Measurements from ENCODE around the gene EIF4E. TPM values are rescaled to one million over a fixed set of nuclear protein-coding genes. Genes with fewer than 3 reads are reported as not detected.
A peak's percentile ranks its signal among the peaks of the same experiment; 100 is the strongest.
"Not testable (repeated sequence)": the region's sequence is repeated elsewhere in the genome, so short reads cannot be mapped to it uniquely, and the experiment has no call there.

EIF4E gene
- total RNA-seq, 4 donors from 2014 or later = 35.7 to 67.5 (median 56.0) TPM

- in situ Hi-C loops (cut with MboI; ENCODE audit: low sequenced_read_pairs in 4 of 4) (loop anchor here (10.0 to 25.0 kb wide), 4 partner anchors 64 to 482 kb away; partner anchors contain the start of gene METAP1 (in 1 of the 4)), intact Hi-C loops (cut with DNase I; ENCODE audit: low total_unique reads) (loop anchor here (1.0 to 10.0 kb wide), 3 partner anchors 65 to 964 kb away; partner anchors contain the start of genes C4orf54, LAMTOR3 and METAP1)
- ATAC-seq (no peak), DNase-seq (no peak)
- H3K9me3 ChIP-seq = no peaks in the 10 kb centered on the region
- peak overlapping the region; percentile 98 to 100 (median 98) for H3K27ac ChIP-seq
- H3K4me3 ChIP-seq = peak overlapping the region; percentile 86 to 99 (median 93)
- no peaks in the 10 kb centered on the region for H3K27me3 ChIP-seq
- TF ChIP-seq CTCF (IDR thresholded peaks at IDR 0.05 in 4 of 5, conservative IDR thresholded peaks at IDR 0.05 in 1 of 5) (no peak), POLR2A (IDR thresholded peaks at IDR 0.05) (no peak)
- H3K36me3 ChIP-seq = no peaks in the 10 kb centered on the region
- peaks cover 19 to 32% of the 10 kb centered on the region in 2 donors for H3K4me1 ChIP-seq
These were observed 1.5 kb upstream of the EIF4E start for GRCh38 chr4:98930311-98930865.

GRCh38 chr4:98929341-98930267 is 671 bp upstream of the EIF4E start:
- H3K36me3 ChIP-seq = no peaks in the 10 kb centered on the region
- no peaks in the 10 kb centered on the region for H3K9me3 ChIP-seq
- H3K27me3 ChIP-seq = no peaks in the 10 kb centered on the region
- DNase-seq = peak; percentile 83 to 86
- intact Hi-C loops (cut with DNase I; ENCODE audit: low total_unique reads) = loop anchor here (1.0 to 10.0 kb wide), 10 partner anchors 66 to 1019 kb away; partner anchors contain the start of genes ADH5, C4orf54, LAMTOR3 and METAP1
- ATAC-seq = peak; percentile 75 to 80
- H3K4me3 ChIP-seq = peak overlapping the region; percentile 86 to 99 (median 93)
- in situ Hi-C loops (cut with MboI; ENCODE audit: low sequenced_read_pairs in 4 of 4) = loop anchor here (10.0 to 25.0 kb wide), 4 partner anchors 65 to 483 kb away; partner anchors contain the start of gene METAP1 (in 1 of the 4)
- peak; percentile 82 to 89 for TF ChIP-seq POLR2A (IDR thresholded peaks at IDR 0.05)
- peak in 4 of 5 experiments; percentile 31 to 62 (median 48) for TF ChIP-seq CTCF (IDR thresholded peaks at IDR 0.05 in 4 of 5, conservative IDR thresholded peaks at IDR 0.05 in 1 of 5)
- peaks cover 19 to 32% of the 10 kb centered on the region in 2 donors for H3K4me1 ChIP-seq
- H3K27ac ChIP-seq = peak overlapping the region; percentile 98 to 100 (median 98)

- in situ Hi-C loops (cut with MboI; ENCODE audit: low sequenced_read_pairs in 4 of 4) = loop anchor here (25.0 kb wide), 3 partner anchors 134 to 484 kb away; no protein-coding TSS in a partner anchor
- DNase-seq = peak; percentile 52 to 55
These were observed 815 bp downstream of the EIF4E start for GRCh38 chr4:98928131-98928504.

GRCh38 chr4:98926257-98926656 is 2.7 kb downstream of the EIF4E start:
- peak overlapping the region in 1 of 4 donors; percentile 39 for H3K27ac ChIP-seq
- H3K36me3 ChIP-seq, H3K9me3 ChIP-seq, H3K27me3 ChIP-seq, DNase-seq, H3K4me3 ChIP-seq, ATAC-seq: not testable (repeated sequence)
- H3K4me1 ChIP-seq = peaks cover 19 to 22% of the 10 kb centered on the region in 2 donors
- in situ Hi-C loops (cut with MboI; ENCODE audit: low sequenced_read_pairs in 4 of 4) = loop anchor here (25.0 kb wide), 3 partner anchors 136 to 486 kb away; no protein-coding TSS in a partner anchor
- intact Hi-C loops (cut with DNase I; ENCODE audit: low total_unique reads) = loop anchor here (5.0 kb wide), 5 partner anchors 136 to 784 kb away; partner anchors contain the start of genes ADH5, RAP1GDS1 and STPG2

More at GRCh38 chr4:98928131-98928504, 815 bp downstream of the EIF4E start:
- TF ChIP-seq CTCF (IDR thresholded peaks at IDR 0.05 in 4 of 5, conservative IDR thresholded peaks at IDR 0.05 in 1 of 5) (no peak), POLR2A (IDR thresholded peaks at IDR 0.05) (no peak)
- Histone ChIP-seq H3K9me3 (no peaks in the 10 kb centered on the region), H3K4me1 (peaks cover 19 to 32% of the 10 kb centered on the region in 2 donors), H3K4me3 (peak overlapping the region; percentile 86 to 99 (median 93)), H3K27ac (peak overlapping the region; percentile 98 to 100 (median 98)), H3K36me3 (no peaks in the 10 kb centered on the region), H3K27me3 (no peaks in the 10 kb centered on the region)
- ATAC-seq = peak; percentile 16 to 23
- intact Hi-C loops (cut with DNase I; ENCODE audit: low total_unique reads) = loop anchor here (2.0 to 5.0 kb wide), 7 partner anchors 134 to 1021 kb away; partner anchors contain the start of genes ADH5, RAP1GDS1, STPG2 and TSPAN5

Measured in gastrocnemius medialis (tissue), 4 donors.